Measurements from ENCODE around the gene TIMMDC1.

TIMMDC1 gene, protein sequence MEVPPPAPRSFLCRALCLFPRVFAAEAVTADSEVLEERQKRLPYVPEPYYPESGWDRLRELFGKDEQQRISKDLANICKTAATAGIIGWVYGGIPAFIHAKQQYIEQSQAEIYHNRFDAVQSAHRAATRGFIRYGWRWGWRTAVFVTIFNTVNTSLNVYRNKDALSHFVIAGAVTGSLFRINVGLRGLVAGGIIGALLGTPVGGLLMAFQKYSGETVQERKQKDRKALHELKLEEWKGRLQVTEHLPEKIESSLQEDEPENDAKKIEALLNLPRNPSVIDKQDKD

DNA sequence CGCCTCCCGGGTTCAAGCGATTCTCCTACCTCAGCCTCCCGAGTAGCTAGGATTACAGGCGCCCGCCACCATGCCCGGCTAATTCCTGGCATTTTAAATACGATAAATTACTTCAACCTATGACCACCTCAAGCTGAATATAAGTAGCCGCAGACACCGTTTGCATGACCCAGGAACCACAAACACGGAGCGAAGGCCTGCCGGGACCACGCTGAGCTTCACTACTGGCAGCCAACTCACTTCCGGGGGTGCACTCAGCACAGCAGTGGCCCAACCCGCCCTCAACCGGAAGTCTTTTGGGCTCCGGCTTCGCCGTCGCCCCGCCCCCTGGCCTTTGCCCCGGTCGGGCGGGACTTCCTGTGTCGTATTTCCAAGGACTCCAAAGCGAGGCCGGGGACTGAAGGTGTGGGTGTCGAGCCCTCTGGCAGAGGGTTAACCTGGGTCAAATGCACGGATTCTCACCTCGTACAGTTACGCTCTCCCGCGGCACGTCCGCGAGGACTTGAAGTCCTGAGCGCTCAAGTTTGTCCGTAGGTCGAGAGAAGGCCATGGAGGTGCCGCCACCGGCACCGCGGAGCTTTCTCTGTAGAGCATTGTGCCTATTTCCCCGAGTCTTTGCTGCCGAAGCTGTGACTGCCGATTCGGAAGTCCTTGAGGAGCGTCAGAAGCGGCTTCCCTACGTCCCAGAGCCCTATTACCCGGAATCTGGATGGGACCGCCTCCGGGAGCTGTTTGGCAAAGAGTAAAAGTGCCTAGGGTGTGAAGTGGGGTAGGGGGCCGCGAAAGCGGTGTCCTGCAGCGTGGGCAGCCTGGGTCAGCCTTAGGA, at the start of gene TIMMDC1:
Gene TIMMDC1 (plus strand): TSS at position 362 of the 826 bp plus-strand sequence. CDS start 187 bp downstream, at position 549.
- peak; percentile 98 for DNase-seq (ENCODE audit: low read depth)

DNA sequence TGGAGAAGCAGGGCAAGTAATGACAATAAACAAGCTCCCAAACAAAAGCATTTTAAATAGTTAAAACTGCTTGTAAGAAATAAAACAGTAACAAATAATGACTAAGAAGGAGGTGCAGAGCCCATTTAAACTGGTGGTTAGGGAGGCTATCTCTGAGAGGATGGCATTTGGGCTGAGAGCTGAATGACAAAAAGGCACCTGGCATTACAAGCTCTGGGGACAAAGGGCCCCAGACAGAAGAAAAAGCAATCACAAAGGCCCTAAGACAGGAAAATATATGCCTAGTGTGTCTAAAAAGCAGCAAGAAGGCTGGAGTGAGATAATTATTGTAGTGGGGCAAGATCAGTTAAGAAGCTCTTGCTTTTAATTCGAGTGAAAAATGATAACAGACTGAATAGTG, 44.5 kb upstream of the TIMMDC1 start:
- no peak for DNase-seq (ENCODE audit: low read depth)

DNA sequence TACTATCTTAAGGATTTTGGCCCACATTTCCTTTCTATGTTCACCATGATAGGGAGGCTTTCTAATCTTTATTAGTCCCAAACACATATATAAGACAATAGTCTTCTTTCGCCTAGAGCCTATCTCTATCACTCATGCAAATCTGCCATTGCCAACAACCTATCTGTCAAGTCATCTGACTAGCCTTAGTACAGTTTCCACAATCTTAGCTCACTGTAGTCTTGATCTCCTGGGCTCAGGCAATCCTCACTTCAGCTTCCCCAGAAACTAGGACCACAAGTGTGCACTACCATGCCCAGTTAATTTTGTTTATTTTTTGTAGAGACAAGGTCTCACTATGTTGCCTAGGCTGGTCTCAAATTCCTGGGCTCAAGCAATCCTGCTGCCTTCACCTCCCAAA, 41.9 kb upstream of the TIMMDC1 start:
- no peak for DNase-seq (ENCODE audit: low read depth)

DNA sequence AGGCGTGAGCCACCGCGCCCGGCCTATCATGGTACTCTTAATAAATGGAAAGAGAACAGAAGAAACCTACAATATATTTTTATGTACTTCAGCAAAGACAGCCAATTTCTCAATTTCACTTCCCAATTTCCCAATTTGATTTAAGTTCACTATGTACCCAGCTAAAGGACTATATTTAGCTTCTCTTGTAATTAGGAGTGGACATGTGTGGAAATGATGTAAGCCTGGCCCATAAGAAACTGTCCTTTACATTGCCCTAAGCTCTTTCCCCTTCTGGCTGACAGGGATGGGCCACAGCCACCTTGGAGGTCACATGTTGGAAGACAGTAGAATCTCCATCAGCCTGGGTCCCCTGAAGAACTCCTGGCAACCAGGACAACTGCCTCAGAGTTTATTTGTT, 41.1 kb upstream of the TIMMDC1 start:
- no peak for DNase-seq (ENCODE audit: low read depth)

DNA sequence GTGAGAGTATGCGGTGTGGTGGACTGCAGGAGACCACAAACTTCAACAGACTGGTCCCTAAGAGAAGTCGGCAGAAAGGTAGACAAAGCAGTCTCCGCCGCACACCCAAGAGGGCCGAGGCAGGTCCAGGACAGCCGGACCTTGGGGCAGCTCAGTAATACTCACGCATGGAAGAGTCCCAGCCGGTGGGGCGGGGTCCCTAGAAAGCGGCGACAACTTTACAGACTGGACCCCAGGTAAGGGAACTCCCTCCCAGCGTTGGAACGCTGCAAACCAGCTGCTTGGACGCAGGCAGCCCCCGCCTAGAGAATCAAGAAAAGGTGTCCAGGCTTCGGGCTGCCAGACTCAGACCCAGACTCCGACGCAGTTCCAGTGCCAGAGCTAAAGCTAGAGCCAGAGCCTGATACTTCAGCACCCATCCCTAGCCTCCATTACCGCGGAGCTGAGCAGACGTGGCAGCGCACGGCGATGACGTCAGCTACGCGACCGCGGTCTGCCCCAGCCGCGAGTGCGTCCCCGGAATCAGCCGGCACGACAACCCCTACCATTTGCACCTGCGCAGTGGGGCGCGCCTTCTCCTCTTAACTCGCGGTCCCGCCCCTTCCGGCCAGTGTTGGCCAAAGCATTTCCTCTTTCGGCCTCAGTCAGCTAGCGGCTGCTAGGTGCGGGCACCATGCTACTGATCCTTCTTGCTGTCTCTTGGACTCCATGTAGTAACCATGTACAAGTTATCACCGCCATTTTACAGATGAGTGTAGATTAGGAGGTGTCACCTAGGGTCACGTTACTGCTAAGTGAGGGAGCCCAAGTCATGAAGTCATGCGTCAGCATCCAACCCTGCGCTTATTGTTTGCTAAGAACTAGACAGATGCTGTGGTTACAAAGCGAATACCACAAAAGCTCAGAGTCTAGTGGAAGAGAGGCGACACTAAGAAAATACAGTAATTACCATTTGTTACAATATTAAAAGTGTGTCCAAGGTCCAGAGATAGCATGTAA, 34.9 kb upstream of the TIMMDC1 start, which contains the start of gene TMEM39A:
Gene TMEM39A (minus strand): TSS at position 445 of the 999 bp plus-strand sequence. CDS start 1,541 bp downstream, outside the sequence.
- DNase-seq (ENCODE audit: low read depth), result peak; percentile 98

DNA sequence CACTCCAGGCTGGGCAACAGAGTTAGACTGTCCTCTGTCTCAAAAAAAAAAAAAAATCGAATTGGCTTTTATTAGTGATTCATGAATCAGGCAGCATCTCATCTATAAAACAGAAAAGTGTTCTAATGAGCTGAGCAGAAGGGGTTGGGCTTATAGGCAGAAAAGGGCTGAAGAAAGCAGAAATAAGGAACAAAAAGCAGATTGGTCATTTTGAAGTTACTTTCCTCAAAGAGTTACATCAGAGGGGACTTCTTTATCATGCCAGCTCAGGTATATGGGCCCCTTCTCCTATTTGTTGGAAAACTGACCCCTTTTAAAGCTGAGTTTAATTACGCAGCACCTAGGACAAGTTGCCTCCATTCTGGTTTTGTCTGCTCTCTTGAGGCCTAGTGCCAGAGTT, 30.3 kb upstream of the TIMMDC1 start:
- no peak for DNase-seq (ENCODE audit: low read depth)

DNA sequence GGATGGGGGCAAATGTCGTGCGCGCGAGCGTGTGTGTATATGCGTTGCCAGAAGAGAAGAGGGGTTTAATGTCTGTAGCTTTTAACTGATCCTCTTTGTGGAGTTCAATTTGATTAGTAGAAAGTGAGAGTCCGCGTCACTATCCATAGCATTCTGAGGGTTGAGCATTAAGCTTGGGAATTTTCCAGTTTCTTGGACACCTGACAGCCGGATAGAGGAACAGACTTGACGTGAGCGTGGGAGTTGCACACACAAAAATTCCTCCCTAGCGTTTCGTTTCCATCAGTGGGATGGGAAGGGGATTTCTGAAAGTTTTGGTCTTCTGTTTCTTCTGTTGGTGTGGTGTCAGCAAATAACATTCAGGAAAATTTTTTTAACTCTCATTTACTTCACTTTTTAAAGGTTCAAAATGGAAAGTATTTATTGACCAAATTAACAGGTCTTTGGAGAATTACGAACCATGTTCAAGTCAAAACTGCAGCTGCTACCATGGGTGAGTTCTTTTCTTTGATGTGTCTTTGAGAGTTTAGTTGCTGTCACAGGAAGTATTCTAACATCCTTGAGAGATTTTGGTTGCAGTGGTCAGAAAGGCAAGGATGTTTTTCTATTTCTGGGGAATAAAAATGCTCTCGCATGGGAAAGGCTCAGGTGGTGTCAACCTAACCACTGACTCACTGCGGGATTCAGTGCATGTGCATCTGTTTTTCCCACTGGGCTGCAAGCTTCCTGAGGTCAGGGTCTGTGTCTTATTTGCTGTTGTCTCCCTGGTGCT, 28.7 kb upstream of the TIMMDC1 start:
- no peak for DNase-seq (ENCODE audit: low read depth)

DNA sequence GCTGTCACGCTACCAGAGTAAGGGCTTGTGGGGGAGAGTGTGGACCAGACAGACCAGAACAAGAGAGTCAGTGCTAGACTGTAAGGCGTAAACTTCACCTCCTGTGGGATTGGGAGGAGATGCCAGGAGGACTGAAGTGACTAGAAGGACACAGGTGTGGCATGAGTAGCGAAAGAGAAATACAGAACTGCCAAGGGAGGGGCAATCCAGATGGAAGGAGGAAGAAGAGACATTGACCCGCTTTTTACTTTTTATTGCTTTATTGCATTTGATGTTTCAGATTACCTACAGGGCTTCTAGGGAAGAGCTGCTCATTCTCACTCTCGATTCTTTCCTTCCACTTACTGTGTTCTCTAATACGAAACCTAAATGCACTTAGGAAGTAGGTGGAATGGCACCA, 27.5 kb upstream of the TIMMDC1 start:
- no peak for DNase-seq (ENCODE audit: low read depth)

DNA sequence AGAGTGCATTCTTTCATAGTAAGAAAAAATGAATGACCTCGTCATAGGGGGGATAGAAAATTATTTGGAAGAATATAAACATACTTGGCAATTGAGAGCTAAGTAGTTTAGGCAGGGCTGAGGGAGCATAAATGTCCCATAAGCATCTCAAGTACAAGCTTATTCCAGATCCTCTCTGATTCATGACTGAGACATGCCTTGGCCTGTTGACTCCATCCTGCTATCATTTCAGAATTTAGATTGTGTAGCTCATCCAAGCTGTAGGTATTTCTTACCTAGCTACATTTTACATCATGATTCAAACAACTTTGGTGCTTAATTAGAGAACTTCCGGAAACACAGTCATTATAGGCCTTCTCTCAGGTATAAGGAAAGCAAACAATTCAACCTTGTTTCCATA, 17.3 kb upstream of the TIMMDC1 start:
- no peak for DNase-seq (ENCODE audit: low read depth)

DNA sequence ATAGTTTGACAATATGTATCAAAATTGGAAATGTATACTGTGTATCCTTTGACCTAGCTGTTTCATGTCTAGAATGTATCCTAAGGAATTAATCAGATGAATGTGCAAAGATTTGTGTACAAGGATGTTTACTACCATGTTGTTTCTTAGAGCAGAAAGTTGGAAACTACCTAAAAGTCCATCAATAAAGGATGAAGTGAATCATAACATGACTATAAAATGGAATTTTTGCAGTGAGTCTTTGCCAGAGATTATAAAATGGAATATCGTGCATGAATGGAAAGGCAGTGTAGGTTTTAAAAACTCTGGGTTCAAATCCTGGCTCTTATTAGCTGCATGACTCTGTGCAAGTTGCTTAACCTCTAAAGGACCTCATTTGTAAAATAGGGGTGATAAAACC, 15.2 kb upstream of the TIMMDC1 start:
- DNase-seq (ENCODE audit: low read depth), result no peak

DNA sequence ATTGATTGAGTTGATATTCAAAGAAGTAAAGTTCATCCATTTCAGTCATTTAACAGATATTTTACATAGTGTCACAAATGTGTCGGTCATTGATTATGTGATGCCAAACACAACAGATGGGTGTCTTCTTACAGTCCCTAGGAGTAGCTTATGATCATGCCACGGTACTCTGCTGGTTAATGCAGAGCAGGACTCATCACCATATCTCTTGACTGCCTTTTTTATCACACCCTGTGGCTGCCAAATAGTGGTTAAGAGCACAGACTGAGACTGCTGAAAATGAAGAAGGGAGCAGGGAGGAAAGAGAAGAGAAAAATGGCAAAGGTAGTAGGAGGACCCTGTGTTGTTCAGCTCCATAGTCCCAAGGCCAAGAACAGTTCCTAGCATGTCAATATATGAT, 12.8 kb upstream of the TIMMDC1 start:
- no peak for DNase-seq (ENCODE audit: low read depth)

DNA sequence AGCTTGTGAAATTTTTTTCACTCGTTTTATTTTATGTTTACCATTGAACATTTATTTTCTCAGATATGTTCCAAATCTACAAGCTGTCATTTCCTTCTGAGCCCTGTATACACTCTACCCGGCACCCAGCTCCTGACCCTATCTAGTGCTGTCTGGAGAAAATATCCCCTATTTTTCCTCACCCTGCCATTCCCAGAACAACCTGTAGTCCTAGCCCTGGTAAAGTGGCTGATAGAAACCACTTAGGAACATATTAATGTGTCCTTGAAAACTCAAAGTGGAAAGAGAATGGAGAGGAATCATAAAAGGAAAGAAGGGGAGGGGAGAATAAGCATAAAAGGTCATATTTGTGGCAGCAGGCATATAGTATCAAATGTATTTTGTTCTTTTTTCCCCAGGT, 8.2 kb upstream of the TIMMDC1 start:
- DNase-seq (ENCODE audit: low read depth), result no peak

DNA sequence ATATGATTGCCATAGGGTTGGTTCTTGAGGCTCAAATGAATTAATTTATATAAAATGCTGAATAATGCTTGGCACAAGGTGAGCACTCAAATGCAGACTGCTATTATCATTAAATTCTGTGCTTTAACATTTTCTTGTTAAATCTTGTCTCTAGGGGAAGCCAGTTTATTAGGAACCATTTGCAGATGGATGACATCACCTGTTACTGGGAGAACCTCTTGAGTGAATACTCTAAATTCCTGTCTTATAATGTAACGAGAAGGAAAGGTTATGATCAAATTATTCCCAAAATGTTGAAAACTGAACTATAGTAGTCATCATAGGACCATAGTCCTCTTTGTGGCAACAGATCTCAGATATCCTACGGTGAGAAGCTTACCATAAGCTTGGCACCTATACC, 6.2 kb upstream of the TIMMDC1 start:
- DNase-seq (ENCODE audit: low read depth), result no peak

DNA sequence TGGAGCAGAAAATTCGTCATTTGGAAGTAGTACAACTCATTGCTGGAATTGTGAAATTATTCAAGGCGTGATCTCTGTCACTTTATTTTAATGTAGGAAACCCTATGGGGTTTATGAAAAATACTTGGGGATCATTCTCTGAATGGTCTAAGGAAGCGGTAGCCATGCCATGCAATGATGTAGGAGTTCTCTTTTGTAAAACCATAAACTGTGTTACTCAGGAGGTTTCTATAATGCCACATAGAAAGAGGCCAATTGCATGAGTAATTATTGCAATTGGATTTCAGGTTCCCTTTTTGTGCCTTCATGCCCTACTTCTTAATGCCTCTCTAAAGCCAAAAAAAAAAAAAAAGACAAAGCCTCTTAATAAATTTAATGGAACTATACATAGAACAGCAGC, 5.5 kb upstream of the TIMMDC1 start:
- DNase-seq (ENCODE audit: low read depth), result no peak

DNA sequence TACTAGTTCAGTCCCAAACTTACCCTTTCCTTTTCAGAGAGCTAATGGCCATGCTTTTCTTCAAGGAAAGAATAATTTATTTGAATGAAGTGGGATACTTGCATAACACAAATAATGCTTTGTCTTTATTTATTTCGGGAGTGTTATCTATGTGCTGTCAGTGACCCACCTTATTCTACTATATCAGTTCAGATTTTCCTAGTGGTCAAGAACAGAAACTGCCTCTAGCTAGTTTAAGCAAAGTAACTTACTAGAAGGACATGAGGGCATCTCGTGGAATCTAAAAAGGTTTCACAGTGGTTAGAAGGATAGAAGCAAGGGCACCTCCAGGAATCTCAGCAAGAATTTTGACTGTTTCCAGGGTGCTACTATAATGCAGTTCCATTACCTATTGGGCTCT, 3.8 kb upstream of the TIMMDC1 start:
- DNase-seq (ENCODE audit: low read depth), result no peak

DNA sequence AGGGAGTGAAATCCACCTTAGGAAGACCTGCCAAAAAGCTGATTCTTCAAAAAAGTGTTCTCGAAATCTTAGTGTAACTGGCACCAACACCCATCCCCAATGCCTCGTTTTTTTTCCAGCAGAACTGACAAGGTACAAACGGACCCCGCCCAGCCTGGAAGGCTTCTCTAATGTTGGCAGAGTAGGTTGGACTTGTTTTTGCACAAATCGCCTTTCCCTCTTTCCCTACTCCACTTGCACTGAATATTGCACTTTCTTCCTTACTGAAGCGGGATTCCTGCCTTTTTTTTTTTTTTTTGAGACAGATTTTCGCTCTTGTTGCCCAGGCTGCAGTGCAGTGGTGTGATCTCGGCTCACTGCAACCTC, 544 bp upstream of the TIMMDC1 start:
- DNase-seq (ENCODE audit: low read depth), result no peak

DNA sequence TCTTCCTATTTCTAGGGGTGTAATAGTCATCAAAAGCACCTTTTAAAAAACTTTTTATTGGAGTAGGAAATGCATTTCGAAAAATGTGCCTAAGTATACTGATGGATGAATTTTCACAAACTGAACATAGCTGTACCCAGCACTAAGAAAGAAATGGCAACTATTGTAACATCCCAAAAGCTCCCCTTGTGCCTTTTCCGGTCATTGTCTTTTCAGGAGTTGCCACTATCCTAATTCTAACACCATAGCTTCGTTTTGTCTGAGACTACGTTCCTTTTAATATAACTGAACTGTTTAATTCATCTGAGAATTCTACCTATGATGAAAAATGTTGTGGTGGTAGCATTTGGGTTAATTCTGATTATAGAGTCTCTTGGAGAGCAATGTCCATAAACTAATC, 1.9 kb downstream of the TIMMDC1 start:
- DNase-seq (ENCODE audit: low read depth), result no peak

DNA sequence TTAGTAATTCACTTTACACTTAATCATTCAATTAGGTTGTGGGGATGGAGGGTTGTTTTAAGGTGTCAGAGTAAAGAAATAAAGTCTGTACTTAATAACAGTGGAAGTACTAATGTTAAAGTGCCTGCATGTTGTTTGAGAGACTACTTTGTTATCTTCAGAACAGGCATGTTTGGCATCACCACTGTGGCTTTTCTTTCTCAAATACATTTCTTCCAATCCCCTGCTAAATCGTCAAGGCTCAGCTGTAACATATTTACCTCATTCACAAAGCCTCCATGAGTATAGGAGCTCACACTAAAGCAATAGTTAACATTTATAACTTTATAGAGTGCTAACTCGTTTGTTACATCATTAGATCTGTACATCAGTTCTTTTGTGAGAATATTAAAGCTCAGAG, 2.6 kb downstream of the TIMMDC1 start:
- DNase-seq (ENCODE audit: low read depth), result no peak

DNA sequence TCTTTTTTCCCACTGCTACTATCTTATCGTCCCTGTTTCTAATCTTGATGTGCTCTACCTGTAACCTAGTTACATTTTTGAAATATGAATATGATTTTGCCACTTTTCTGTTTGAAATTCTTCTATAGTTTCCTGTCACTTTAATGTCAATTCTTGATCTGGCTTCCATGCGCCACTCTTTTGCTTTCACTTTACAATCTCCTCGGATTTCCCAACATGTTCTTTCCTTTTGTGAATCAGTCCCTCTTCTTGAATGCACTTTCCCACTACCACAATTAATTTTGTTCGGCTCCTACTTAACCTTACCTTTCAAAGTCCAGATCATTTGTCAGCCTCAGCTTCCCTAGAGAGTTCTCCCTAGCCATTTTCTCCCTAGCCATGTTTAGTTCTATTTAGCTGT, 8.3 kb downstream of the TIMMDC1 start:
- no peak for DNase-seq (ENCODE audit: low read depth)

DNA sequence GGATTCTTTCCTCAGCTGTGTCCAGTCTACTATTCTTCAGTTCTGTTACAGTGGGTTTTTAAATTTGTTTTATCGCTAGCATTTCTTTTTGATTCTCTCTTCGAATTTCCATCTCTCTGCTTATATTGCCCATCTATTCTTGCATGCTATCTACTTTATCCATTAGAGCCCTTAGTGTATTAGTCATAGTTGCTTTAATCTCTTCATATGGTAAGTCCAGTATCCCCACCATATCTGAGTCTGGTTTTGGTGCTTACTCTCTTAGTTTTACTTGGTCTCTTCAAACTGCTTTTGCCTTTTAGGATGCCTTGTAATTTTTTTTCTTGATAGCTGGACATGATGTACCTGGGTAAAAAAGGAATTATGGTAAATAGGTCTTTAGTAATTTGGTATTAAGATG, 9.1 kb downstream of the TIMMDC1 start:
- no peak for DNase-seq (ENCODE audit: low read depth)

DNA sequence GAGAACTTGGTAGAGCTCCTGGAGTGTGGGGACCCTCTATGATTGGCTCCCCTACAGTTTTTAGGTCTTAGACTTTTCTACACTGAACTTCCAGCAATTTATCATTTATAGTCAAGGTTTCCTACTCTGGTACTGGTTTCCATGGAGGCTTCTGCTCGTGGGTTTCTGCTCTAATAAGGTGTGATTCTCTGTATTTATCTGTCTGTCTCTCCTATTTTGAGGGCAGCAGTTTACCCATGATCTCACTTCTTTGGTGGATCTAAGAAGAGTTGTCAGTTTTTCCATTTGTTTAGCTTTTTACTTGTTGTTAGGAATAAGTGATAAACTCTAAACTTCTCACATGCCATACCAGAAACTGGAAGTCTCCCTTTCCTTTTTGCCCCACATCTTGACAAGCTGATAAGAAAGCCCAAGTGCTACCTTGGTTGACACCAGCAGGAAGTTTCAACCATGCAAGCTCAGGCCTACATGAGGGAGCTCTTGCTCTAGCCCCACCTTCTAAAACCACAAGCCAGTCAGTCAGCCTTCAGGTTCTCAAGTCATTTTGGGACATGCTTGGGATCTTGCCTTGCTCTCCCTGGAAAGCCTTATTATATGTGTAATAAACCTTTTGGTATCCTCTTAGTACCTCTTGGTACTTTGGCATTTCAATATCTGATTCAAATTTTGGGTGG, 10.0 kb downstream of the TIMMDC1 start:
- DNase-seq (ENCODE audit: low read depth), result no peak

All from activated T-helper 9 cell treated with anti-CD3 and anti-CD28 coated beads, Interleukin-2, amount 50 U/mL, for 16 hours (primary cell).